ENCODE results near the gene LRRN1.

LRRN1 gene

DNA sequence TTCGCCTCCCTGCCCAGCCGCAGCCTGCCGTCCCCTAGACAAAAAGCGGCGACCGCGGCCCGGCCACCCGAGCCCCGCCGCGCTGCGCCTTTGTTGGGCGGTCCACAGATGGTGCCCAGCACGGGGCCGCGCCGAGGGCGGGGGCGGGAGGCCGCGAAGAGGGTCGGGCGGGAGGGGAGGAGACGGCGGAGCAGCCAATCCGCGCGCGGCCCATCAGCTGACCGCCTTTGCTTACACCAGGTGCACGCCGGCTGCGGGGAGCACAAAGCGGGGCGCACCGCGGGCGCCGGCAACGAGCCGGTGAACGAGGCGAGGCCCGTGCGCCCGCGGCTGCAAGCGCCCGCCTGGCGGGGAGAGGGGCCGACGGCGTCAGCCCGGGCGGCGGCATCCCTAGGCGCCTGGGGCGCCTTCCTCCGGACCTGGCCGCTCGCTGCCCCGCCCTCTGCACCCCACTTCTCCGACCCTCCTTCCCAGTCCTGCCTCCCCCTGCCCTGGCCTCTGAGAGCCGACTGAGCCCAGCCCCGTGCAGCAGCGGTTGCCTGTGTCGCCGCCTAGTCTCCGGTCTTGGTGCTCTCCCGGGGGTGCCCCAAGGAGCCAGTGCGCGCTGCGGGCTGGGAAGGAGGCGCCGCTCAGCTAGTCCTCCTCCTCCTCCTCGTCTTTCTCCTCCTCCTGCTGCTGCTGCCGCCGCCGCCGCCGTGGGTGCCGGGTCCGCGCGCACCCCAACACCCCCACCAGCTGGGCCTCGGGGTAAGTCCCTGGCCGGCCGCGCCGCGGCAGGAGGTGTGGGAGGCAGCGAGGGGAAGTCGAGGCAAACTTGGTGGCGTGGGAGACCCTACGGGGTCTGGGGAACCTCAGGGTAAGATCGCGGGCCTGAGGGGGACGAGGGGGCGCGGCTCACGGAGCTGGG, at the start of gene LRRN1:
LRRN1 (plus strand) TSS at position 259 of the 907 bp plus-strand sequence. CDS start 45,211 bp downstream, outside the sequence.
- no peak for DNase-seq

DNA sequence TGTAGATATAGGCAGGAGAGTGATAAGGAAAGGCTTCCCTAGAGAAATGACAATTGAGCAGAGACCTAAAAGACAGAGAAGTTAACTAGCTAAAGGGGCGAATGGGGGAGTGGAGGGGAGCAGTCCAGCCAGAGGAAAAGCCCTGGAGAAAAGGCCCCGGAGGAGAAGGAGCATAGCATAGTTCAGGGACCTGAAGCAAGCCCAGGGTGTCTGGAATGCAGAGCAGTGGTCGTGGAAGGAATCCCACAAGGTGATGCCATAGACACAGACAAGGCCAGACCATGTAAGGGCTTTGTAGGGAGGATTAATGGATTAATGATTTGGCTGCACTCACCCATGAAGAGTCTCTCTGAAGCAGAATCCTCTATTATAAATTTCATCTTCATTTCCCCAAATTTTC, 45.8 kb upstream of the LRRN1 start:
- DNase-seq, result no peak

DNA sequence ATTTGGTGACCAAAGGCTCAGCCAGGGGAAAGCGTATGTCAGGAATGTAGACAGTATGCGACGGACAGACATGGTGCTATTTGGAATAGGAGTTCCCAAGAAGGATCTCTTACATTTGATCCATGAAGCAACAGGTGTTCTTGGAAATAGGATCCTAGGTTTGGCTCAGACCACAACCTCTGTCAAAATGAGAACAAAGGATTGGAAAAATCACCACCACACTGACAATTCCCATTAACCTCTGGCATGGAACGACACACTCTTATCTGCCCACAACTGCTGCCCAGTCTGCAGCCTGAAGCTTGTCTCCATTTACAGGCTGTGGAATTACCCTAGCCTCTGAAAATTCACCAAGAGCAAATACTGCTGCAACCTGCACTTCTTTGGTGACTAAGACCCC, 33.6 kb upstream of the LRRN1 start:
- no peak for DNase-seq

- DNase-seq, result no peak
These were observed 33.1 kb upstream of the LRRN1 start for GRCh38 chr3:3766140-3766539.

GRCh38 chr3:3771094-3771493, 28.1 kb upstream of the LRRN1 start:
- no peak for DNase-seq

- no peak for DNase-seq
These were observed 27.7 kb upstream of the LRRN1 start for GRCh38 chr3:3771567-3771966.

DNA sequence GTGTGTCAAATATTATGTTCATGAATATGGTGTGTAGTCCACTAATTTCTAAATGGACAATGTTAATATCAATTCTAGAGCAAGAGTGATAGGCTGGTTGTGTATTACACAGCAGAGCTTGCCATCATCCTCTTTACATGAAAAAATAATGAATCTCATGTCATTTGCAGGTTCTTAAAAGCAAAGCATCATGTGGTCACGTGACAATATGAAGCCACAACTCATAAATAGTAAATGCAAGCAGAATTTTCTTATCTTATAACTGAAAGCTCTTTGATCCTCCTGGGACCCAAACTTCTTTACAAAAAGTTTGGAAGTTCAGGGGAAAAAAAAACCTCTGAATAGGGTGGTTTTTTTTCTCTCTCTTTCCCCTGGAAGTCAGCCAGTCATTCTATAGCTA, 26.9 kb upstream of the LRRN1 start:
- DNase-seq, result no peak

DNA sequence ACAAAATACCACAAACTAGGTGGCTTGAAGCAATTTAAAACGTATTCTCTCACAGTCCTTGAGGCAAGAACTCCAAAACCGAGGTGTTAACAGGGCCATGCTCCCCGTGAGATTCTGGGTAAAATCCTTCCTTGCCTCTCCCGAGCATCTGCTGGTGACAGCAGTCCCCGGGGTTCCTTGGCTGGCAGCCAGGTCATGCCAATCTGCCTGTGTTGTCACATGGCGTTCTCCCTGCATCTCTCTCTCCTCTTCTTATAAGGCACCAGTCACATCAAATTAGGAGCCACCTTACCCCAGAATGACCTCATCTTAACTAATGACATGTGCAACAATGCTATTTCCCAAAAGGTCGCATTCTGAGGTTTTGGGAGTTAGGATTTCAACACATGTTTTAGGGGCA, 26.3 kb upstream of the LRRN1 start:
- no peak for DNase-seq

GRCh38 chr3:3776607-3777006, 22.6 kb upstream of the LRRN1 start:
- DNase-seq, result no peak

GRCh38 chr3:3778216-3778615, 21.0 kb upstream of the LRRN1 start:
- no peak for DNase-seq

GRCh38 chr3:3778641-3779270, 20.5 kb upstream of the LRRN1 start:
- no peak for DNase-seq

GRCh38 chr3:3782457-3782856, 16.8 kb upstream of the LRRN1 start:
- DNase-seq, result no peak

DNA sequence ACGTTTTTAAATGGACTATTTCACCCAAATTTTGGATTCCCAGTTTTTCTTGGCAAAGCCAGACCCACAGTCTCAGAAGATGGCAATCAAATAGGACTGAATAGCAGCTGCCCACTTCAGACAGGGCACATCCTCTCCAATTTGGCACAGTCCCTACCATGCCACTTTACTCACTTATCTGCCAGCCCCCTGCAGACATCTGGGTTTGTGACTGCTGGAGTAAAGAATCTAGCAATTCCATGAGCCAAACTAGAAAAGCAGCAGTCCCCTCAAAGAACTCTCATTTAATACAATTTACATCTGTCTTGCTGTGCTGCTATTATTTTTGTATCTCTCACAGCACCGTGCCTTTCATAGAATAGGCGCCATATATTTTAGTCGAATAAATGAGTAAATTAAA, 16.0 kb upstream of the LRRN1 start:
- no peak for DNase-seq

- DNase-seq, result no peak
These were observed 15.5 kb upstream of the LRRN1 start for GRCh38 chr3:3783696-3784095.

DNA sequence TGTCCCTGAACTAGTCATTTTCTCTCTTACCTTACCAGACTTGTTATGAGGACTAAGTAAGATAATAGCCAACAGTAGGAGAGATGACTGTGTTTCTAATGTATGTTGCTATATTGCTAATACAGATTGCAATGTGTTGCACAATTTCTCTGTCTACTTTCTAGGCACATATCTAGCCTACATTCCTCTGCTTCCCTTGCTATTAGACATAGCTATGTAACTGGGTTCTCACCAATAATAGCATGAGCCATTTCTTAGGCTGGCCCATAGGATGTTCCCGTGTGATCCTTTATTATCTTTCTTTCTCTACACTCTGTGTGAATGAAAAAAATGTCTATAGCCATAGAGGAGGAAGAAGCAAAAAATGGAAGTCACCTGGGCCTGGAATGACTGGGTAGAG, 6.8 kb upstream of the LRRN1 start:
- no peak for DNase-seq

GRCh38 chr3:3798631-3799113, 559 bp upstream of the LRRN1 start:
- no peak for DNase-seq

GRCh38 chr3:3800080-3800455, 837 bp downstream of the LRRN1 start:
- DNase-seq, result no peak

DNA sequence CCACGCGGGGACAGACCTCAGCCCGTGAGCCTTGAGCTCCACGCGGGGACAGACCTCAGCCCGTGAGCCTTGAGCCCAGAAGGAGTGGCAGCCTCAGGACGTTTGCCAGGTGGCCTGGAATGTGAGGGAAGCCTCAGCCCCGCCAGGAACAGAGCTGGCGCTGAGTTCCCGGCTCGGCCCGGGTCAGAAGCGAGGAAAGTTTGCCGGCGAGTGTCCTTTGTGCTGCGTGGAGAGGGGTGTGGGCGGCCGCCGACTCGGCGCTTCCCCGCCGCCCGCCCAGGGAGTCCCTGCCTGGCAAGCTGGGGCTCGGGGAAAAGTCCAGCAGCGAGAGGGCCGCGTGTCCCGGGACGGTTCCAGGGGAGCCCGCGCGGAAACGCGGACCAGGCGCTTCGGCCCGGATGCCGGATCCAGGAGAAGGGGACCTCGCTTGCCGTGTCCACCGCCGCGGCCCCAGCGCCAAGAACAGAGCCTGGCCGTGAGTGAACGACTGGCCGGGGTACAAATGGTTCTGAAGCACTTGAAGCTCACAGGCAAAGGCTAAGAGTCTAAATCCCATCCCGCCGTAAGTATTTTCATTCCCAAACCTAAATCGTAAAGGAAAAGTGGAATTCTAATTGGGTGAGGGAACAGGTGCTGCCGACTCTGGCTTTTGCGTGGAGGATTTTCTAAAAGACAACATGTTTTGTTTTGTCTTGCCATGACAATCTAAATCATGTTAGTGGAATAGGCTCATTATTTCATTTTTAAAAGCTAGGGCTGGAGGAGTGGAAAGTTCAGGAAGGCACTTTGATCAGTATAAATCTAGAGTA, 1.7 kb downstream of the LRRN1 start:
- DNase-seq, result no peak

- DNase-seq, result no peak
These were observed 2.2 kb downstream of the LRRN1 start for GRCh38 chr3:3801494-3801841.

GRCh38 chr3:3802046-3802445, 2.8 kb downstream of the LRRN1 start:
- DNase-seq, result no peak

DNA sequence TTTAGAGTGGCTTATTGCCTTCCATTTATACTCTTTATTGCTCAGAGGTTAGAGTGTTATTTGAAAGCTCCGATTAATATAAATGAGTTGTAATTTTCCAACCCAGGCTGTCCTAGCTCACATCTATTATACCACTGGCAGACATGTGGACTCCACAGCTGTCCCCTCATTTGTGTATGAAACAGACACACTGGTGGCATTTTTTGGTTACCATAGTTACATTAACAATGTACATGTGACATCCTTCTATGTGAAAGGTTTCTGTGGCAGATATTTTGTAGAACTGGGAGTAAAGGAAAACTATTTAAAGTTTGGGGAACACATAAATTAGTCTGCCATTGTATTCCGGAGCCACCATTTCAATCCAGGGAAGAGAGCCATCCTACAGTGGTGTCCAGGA, 5.3 kb downstream of the LRRN1 start:
- no peak for DNase-seq

- no peak for DNase-seq
These were observed 6.9 kb downstream of the LRRN1 start for GRCh38 chr3:3806092-3806491.

GRCh38 chr3:3806856-3807255, 7.6 kb downstream of the LRRN1 start:
- DNase-seq, result no peak

GRCh38 chr3:3813013-3813412, 13.8 kb downstream of the LRRN1 start:
- no peak for DNase-seq

Data from GF-D8 (cell line).